C4-2B (cell line): Measurements from ENCODE around the gene HAUS2.

ENCODE experiments used
- ZFX ChIP-seq: fragments of 450-650 bp; IDR thresholded peaks from 2 replicates; pipeline ENCODE4 v1.6.1; 2017
- TF ChIP-seq, protein P1 (sequence below): fragments of 450-650 bp; conservative IDR thresholded peaks from 2 replicates; pipeline ENCODE4 v1.5.1; 2017; ENCODE audit warnings: mild to moderate bottlenecking

DNA sequence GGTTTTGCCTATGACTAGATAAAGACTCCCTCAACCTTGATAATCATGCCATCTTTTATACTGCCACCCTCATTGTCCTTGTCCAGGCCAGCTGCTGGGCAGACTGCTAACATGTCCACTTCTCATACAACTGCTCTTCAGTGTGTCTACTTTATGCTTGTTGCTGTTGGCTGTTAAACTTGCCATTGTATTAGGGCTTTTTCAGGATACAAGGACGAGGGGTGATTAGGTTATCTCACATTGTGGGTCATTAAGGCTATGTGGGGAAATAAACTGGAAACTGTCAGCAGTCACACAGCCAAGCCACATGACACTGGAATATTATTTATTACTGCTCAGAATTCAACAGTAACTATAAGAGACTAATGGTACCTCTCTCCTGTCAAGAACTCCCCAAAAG lies 62.9 kb downstream of the HAUS2 start:
- TF ChIP-seq, protein P1, sequence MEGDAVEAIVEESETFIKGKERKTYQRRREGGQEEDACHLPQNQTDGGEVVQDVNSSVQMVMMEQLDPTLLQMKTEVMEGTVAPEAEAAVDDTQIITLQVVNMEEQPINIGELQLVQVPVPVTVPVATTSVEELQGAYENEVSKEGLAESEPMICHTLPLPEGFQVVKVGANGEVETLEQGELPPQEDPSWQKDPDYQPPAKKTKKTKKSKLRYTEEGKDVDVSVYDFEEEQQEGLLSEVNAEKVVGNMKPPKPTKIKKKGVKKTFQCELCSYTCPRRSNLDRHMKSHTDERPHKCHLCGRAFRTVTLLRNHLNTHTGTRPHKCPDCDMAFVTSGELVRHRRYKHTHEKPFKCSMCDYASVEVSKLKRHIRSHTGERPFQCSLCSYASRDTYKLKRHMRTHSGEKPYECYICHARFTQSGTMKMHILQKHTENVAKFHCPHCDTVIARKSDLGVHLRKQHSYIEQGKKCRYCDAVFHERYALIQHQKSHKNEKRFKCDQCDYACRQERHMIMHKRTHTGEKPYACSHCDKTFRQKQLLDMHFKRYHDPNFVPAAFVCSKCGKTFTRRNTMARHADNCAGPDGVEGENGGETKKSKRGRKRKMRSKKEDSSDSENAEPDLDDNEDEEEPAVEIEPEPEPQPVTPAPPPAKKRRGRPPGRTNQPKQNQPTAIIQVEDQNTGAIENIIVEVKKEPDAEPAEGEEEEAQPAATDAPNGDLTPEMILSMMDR, result no peak
- no peak for TF ChIP-seq ZFX
